ENCODE data around the gene FFAR4. TPM values are rescaled to one million over a fixed set of nuclear protein-coding genes. Genes with fewer than 3 reads are reported as not detected.

FFAR4 gene
- total and polyA plus RNA-seq, 2 of the 4 experiments (the other 2 are of a cell fraction) = not detected

DNA sequence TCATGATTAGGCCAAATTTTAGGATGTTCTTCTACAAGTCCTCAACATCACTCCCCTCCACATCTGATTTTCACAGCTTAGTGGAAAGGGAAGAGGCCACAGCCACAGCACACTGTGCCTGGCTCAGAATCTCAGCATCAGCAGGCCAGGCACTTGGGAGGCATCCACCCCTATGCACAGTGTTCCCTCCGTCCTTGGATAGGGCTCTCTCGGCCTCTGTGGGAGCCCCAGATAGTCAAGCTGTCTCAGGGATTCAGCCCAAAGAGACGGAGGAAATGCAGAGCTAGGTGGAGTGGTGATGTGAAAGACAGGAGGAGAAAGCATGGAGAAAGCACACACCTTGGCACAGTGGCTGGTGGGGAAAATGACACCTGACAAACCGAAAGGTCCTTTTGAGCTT, 33.3 kb downstream of the FFAR4 start:
- no peak overlapping the region for H3K14ac ChIP-seq (replicated peaks; ENCODE audit: low read depth, low read length)
- no peaks in the 10 kb centered on the region for H3K79me1 ChIP-seq (ENCODE audit: low read depth in 1 of 2, low read length in 2 of 2)
- WGBS, 2 experiments (ENCODE audit: extremely low coverage in 2 of 2, insufficient read length in 1 of 2) = 89% methylated on average over 1 of the region's 4 CpGs; no CpG with 5 or more reads in 1 of the 2 experiments
- no peak overlapping the region for H3K56ac ChIP-seq (ENCODE audit: extremely low read depth, insufficient read depth, low read length)
- no peak overlapping the region for H4K8ac ChIP-seq (ENCODE audit: low read depth in 2 of 2, low read length in 2 of 2)
- H2AK9ac ChIP-seq (replicated peaks; ENCODE audit: low read depth, low read length, poor library complexity) = no peak overlapping the region
- ATAC-seq (ENCODE audit: low read depth) (no peak), DNase-seq (no peak)
- H3K27ac ChIP-seq (ENCODE audit: insufficient read depth, low read length) = no peak overlapping the region
- CTCF ChIA-PET = no interaction called here
- no peaks in the 10 kb centered on the region for H3K9me1 ChIP-seq (ENCODE audit: insufficient read depth, low read length)
- H2BK20ac ChIP-seq (ENCODE audit: low read depth, low read length) = no peak overlapping the region
- no peaks in the 10 kb centered on the region for H3K36me3 ChIP-seq (ENCODE audit: control insufficient read depth, insufficient read depth, low read length)
- no peak overlapping the region for H3K9ac ChIP-seq (ENCODE audit: low read depth, low read length)
- no peaks in the 10 kb centered on the region for H4K20me1 ChIP-seq (ENCODE audit: insufficient read depth, low read length)
- H3K18ac ChIP-seq (ENCODE audit: low read depth, low read length) = no peak overlapping the region
- in situ Hi-C loops (cut with MboI; ENCODE audit: low sequenced_read_pairs) (no loop called here), intact Hi-C loops (cut with micrococcal nuclease) (no loop called here), dilution Hi-C loops (cut with HindIII; ENCODE audit: low sequenced_read_pairs, unreplicated experiment) (no loop called here)
- no peak overlapping the region for H2AK5ac ChIP-seq (ENCODE audit: low read depth, low read length)
- peaks cover 45% of the 10 kb centered on the region for H3K27me3 ChIP-seq (ENCODE audit: control insufficient read depth, insufficient read depth, low read length)
- H3K4me2 ChIP-seq (ENCODE audit: low read depth, low read length) = no peak overlapping the region
- H2BK15ac ChIP-seq (ENCODE audit: low read depth, low read length) = no peak overlapping the region
- H3K9me3 ChIP-seq (ENCODE audit: control insufficient read depth, insufficient read depth, low read length) = no peaks in the 10 kb centered on the region
- POLR2A ChIA-PET (ENCODE audit: unreplicated experiment) = no interaction called here
- no peak overlapping the region for H3K23ac ChIP-seq (ENCODE audit: low read depth, low read length)
- H2BK120ac ChIP-seq (ENCODE audit: low read depth, low read length) = no peak overlapping the region
- no peak overlapping the region for H2AFZ ChIP-seq (replicated peaks; ENCODE audit: low read length, poor library complexity)
- no peak overlapping the region for H3K4ac ChIP-seq (ENCODE audit: low read depth, low read length)
- no peak for TF ChIP-seq NFE2L2 (IDR thresholded peaks at IDR 0.05; ENCODE audit: low read depth, low read length)
- no peak for TF ChIP-seq RCOR1 (IDR thresholded peaks at IDR 0.05; ENCODE audit: insufficient replicate concordance, low read length)
- TF ChIP-seq, protein P1, sequence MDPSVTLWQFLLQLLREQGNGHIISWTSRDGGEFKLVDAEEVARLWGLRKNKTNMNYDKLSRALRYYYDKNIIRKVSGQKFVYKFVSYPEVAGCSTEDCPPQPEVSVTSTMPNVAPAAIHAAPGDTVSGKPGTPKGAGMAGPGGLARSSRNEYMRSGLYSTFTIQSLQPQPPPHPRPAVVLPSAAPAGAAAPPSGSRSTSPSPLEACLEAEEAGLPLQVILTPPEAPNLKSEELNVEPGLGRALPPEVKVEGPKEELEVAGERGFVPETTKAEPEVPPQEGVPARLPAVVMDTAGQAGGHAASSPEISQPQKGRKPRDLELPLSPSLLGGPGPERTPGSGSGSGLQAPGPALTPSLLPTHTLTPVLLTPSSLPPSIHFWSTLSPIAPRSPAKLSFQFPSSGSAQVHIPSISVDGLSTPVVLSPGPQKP (IDR thresholded peaks at IDR 0.05; ENCODE audit: borderline replicate concordance, low read depth, low read length) = no peak
- TF ChIP-seq RAD21 (IDR thresholded peaks at IDR 0.05; ENCODE audit: low read length) = no peak
- no peak for TF ChIP-seq RFX5 (IDR thresholded peaks at IDR 0.05; ENCODE audit: low read depth, low read length)
- TF ChIP-seq SMC3 (IDR thresholded peaks at IDR 0.05; ENCODE audit: low read depth, low read length) = no peak
- TF ChIP-seq POLR2A (IDR thresholded peaks at IDR 0.05; ENCODE audit: low read depth, low read length) = no peak
- TF ChIP-seq MAFK (IDR thresholded peaks at IDR 0.05; ENCODE audit: low read depth, low read length) = no peak
- no peak for TF ChIP-seq CEBPB (IDR thresholded peaks at IDR 0.05; ENCODE audit: low read depth, low read length)
- TF ChIP-seq MAZ (IDR thresholded peaks at IDR 0.05; ENCODE audit: borderline replicate concordance, low read depth, low read length) = no peak
- no peak for TF ChIP-seq BHLHE40 (IDR thresholded peaks at IDR 0.05; ENCODE audit: low read depth, low read length)
- TF ChIP-seq, protein P2, sequence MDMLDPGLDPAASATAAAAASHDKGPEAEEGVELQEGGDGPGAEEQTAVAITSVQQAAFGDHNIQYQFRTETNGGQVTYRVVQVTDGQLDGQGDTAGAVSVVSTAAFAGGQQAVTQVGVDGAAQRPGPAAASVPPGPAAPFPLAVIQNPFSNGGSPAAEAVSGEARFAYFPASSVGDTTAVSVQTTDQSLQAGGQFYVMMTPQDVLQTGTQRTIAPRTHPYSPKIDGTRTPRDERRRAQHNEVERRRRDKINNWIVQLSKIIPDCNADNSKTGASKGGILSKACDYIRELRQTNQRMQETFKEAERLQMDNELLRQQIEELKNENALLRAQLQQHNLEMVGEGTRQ (IDR thresholded peaks at IDR 0.05; ENCODE audit: low read depth, low read length) = no peak
- H3K4me3 ChIP-seq (ENCODE audit: insufficient read depth, low read depth, low read length) = no peak overlapping the region
- peaks cover 1% of the 10 kb centered on the region; the same call in 1 of the 2 replicates for H3K4me1 ChIP-seq (ENCODE audit: control insufficient read depth, insufficient read depth, low read length)
- no peak overlapping the region for H4K91ac ChIP-seq (ENCODE audit: insufficient read depth, low read depth, low read length)
- H4K5ac ChIP-seq (ENCODE audit: low read depth, low read length) = no peak overlapping the region
- H2BK5ac ChIP-seq (ENCODE audit: low read depth, low read length, poor library complexity, severe bottlenecking) = no peak overlapping the region
- BruUV-seq (replicated peaks) = no TSS peak
